Mucosa of stomach (tissue), 1 donor: ENCODE data around the gene CD3E.

Experiments used
- H3K27me3 ChIP-seq: one replicate; pipeline ENCODE4 v1.7.0; 2013; ENCODE audit warnings: mild to moderate bottlenecking, low read length; ENCODE audit not compliant: control insufficient read depth, insufficient read depth
- H3K36me3 ChIP-seq: one replicate; pipeline ENCODE4 v1.7.0; 2013; ENCODE audit warnings: low read length; ENCODE audit not compliant: control insufficient read depth, insufficient read depth
- H3K4me1 ChIP-seq: one replicate; pipeline ENCODE4 v1.7.0; 2013; ENCODE audit warnings: mild to moderate bottlenecking, low read length; ENCODE audit not compliant: control insufficient read depth, insufficient read depth
- H3K4me3 ChIP-seq: one replicate; pipeline ENCODE4 v1.7.0; 2013; ENCODE audit warnings: low read length
- H3K9ac ChIP-seq: one replicate; pipeline ENCODE4 v1.7.0; 2013; ENCODE audit warnings: mild to moderate bottlenecking, low read length, moderate library complexity
- H3K9me3 ChIP-seq: one replicate; pipeline ENCODE4 v1.7.0; 2013; ENCODE audit warnings: mild to moderate bottlenecking, low read length, moderate library complexity; ENCODE audit not compliant: control insufficient read depth
- donor health status: Pancreatic carcinoma.

Gene CD3E

GRCh38 chr11:118364956-118365615 is 60.6 kb downstream of the CD3E start:
- Histone ChIP-seq H3K27me3 (no peaks in the 10 kb centered on the region), H3K9me3 (no peaks in the 10 kb centered on the region), H3K4me1 (no peaks in the 10 kb centered on the region), H3K36me3 (peaks cover 7% of the 10 kb centered on the region), H3K4me3 (no peak overlapping the region), H3K9ac (no peak overlapping the region)
